D721Med (cell line): Measurements from ENCODE around the gene FAM53B.

Source experiments
- DNase-seq: peaks from one replicate; pipeline ENCODE4 v3.0.0; 2011; ENCODE audit warnings: low spot score; ENCODE audit not compliant: insufficient read length
- FAIRE-seq: peaks from 2 replicates; lab custom pipeline; 2011; peaks lifted over from hg19 to GRCh38; lab: Jason Lieb, UNC
- TF ChIP-seq, protein P1 (sequence below): IDR thresholded peaks from 2 replicates; pipeline ENCODE4 v1.5.1; 2012; ENCODE audit warnings: mild to moderate bottlenecking, control low read depth; ENCODE audit not compliant: insufficient read depth; ENCODE audit errors: missing control alignments

Gene FAM53B

DNA sequence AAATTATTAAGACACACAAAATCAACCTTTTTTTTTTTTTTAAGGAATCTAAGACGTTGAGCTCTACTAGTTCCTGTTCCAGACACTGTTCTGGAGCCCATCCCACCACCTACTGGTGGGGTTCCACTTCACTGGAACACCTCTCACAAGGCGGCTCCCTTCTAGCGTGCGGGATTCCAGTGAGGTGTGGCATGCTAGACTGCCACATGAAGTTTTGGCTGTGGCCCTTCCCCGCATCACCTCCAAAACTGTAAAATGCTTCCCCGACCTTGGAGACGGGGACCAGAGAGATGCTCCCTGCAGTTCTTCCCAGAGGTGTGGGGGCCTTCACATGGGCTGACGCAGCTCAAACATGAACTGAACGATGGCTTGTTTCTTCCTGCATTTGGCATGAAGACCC is 12.6 kb downstream of the FAM53B start:
- DNase-seq (no peak), FAIRE-seq (no peak)
- TF ChIP-seq, protein P1, sequence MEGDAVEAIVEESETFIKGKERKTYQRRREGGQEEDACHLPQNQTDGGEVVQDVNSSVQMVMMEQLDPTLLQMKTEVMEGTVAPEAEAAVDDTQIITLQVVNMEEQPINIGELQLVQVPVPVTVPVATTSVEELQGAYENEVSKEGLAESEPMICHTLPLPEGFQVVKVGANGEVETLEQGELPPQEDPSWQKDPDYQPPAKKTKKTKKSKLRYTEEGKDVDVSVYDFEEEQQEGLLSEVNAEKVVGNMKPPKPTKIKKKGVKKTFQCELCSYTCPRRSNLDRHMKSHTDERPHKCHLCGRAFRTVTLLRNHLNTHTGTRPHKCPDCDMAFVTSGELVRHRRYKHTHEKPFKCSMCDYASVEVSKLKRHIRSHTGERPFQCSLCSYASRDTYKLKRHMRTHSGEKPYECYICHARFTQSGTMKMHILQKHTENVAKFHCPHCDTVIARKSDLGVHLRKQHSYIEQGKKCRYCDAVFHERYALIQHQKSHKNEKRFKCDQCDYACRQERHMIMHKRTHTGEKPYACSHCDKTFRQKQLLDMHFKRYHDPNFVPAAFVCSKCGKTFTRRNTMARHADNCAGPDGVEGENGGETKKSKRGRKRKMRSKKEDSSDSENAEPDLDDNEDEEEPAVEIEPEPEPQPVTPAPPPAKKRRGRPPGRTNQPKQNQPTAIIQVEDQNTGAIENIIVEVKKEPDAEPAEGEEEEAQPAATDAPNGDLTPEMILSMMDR: no peak

DNA sequence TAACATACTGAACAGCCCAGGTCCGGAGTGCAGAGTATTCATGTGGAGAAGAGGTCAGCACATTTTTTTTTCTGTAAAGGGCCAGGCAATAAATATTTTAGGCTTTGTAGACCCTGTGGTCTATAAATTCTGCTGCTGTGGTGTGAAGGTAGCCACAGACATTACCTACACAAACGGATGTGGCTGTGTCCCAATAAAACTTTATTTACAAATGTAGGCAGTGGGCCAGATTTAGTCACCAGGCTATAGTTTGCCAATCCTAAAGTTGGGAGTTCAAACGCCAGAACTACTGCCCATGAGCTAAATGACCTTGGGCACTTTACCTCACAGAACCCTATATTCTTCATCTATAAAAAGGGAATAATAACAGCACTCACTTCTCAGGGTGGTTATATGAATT is 13.4 kb downstream of the FAM53B start:
- DNase-seq (no peak), FAIRE-seq (no peak)
- TF ChIP-seq, protein P1: no peak

DNA sequence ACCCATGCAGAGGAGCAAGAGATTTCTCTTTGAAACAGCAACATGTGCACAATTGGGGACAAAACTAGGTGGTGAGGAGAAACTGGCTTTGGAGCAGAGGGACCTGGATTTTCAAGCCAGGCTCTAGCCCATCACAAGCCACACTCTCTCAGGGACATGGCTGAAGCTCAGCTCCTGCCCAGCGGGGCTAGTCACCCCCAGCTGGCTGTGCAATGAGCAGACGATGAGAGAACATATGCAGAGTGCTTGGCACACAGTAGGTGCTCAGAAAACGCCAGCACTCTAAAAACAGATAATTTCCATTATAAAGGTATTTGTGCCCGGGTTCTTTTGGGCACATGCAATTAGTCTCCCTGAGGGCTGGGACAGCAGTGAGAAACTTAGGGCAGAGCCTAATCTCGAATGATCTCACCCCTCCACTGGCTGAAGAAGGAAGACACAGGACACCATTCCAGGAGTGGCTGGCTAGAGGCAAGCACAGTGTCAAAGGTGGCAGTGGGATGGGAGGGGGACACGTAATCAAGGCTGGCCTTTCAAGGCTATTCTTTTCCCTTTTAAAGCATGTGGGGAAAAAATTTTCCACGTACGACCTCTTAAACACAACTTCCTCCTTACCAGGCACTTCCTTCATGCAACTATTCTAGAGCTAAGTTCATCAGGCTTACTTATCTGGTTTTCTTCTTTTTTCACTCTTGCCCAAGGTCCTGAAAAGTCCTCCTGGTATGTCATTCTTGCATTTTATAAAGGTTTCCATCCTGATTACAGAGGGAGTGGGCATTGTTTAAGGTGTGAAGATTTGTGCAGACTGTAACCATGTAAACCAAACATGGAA is 15.1 kb downstream of the FAM53B start:
- TF ChIP-seq, protein P1: no peak
- FAIRE-seq: no peak
- DNase-seq: no peak

DNA sequence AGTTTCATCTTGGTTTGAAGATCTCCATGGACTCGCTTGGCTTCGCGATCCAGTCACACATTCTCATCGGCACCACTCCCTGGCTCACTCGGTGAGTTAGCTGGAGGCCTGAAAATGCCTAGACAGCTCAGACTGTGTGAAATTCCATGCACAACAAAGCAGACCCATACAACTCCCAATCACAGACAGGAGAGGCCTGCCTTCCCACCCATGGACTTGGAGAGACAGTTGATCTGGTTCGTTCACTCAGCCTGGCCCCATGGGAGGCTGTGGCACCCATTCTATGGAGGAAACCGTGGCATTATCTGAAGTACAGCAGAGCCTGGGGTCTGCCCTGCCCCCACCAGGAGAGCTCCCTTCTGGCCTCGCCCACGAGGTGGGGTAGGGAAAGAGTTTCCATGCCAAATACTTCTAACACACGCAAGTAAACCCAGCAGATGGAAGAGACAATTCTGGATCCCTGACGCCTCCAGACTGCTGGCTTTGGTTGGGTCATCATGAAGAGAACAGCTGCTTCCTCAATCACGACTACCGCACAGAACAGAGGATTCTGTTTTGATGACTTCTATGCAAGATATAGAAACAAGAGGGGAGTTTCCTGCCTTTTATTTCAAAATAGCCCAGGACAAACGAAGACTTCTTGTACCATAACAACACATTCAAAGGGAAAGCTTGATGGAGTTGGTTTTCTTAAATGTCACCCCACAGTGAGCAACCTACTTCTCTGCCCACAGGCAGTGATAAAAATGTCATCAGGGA is 15.9 kb downstream of the FAM53B start:
- DNase-seq (no peak), FAIRE-seq (no peak)
- TF ChIP-seq, protein P1: no peak

DNA sequence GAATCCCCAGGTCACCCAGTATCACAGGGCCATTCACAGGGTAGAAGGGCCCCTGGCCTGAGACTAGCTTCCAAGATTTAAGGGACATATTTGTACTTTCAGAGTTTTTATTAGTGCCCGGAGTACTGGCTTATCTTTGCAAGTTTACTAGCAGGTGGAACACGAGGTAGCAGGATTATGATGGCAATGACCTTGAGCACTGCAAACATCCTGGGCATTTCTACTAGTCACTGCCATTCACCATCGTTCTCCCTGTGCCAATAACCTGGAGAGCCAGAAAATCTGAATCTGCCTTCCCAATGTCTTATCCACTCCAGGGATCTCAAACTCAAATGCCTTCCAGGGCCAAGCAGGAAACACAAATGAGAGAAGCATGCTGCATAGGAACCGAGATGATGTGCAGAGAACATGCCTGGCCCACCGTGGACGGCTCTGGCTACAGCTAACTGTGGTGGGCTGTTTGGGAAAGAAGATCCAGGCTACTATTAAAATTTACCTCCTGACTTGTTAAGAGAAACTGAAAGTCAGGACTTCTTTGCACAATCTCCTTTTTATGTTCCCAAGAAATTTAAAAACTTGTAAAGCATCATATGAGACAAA is 16.7 kb downstream of the FAM53B start:
- FAIRE-seq (no peak), DNase-seq (no peak)
- TF ChIP-seq, protein P1: no peak

DNA sequence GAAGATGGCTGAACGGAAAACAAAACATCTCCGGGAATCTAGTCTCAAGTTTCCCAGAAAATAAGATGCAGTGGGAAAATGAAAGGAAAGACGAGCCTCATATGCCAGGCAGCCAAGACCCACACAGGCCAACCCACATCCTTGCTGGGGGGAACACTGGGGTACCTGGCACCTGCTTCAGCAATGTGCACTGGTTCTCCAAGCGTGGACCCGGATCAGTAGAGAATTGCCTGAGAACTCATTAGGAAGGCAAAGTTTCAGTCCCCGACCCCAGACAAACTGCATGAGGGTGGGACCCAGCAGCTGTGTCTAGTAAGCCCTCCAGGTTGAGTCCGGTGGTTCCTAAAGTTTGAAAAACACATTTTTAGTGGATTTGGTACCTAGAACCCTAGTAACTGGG is 18.4 kb downstream of the FAM53B start:
- TF ChIP-seq, protein P1: no peak
- FAIRE-seq (no peak), DNase-seq (no peak)
